ENCODE data around the gene GMPR. TPM values are rescaled to one million over a fixed set of nuclear protein-coding genes. Genes with fewer than 3 reads are reported as not detected.
"Not testable (repeated sequence)": the region's sequence is repeated elsewhere in the genome, so short reads cannot be mapped to it uniquely, and the experiment has no call there.

Gene GMPR
- polyA plus RNA-seq, 1 experiment = 8.6 TPM

- H3K4me3 ChIP-seq (ENCODE audit: low read depth, low read length) = no peak overlapping the region
- H3K27ac ChIP-seq (ENCODE audit: low read depth, low read length) = no peak overlapping the region
- H3K9me3 ChIP-seq (ENCODE audit: control insufficient read depth, insufficient read depth, low read length) = no peaks in the 10 kb centered on the region; the same call in 1 of the 2 replicates
- DNase-seq (ENCODE audit: low read depth, low spot score) = no peak
- CTCF ChIA-PET = no interaction called here
- peaks cover 2% of the 10 kb centered on the region for H3K27me3 ChIP-seq (ENCODE audit: control insufficient read depth, insufficient read depth, low read length)
- no peak for TF ChIP-seq CTCF (IDR thresholded peaks at IDR 0.05; ENCODE audit: low read depth, low read length)
- POLR2A ChIA-PET = no interaction called here
These were observed 26.4 kb downstream of the GMPR start for GRCh38 chr6:16264785-16265184.

- no peak for DNase-seq (ENCODE audit: low read depth, low spot score)
- Histone ChIP-seq H3K9me3 (ENCODE audit: control insufficient read depth, insufficient read depth, low read length) (no peaks in the 10 kb centered on the region; the same call in 1 of the 2 replicates), H3K27me3 (ENCODE audit: control insufficient read depth, insufficient read depth, low read length) (peaks cover 2% of the 10 kb centered on the region), H3K4me3 (ENCODE audit: low read depth, low read length) (no peak overlapping the region), H3K27ac (ENCODE audit: low read depth, low read length) (no peak overlapping the region)
- ChIA-PET CTCF (no interaction called here), POLR2A (no interaction called here)
- no peak for TF ChIP-seq CTCF (IDR thresholded peaks at IDR 0.05; ENCODE audit: low read depth, low read length)
These were observed 27.3 kb downstream of the GMPR start for GRCh38 chr6:16265351-16266341.

GRCh38 chr6:16267428-16268263, 29.3 kb downstream of the GMPR start:
- peaks cover 2% of the 10 kb centered on the region for H3K27me3 ChIP-seq (ENCODE audit: control insufficient read depth, insufficient read depth, low read length)
- no peak for TF ChIP-seq CTCF (IDR thresholded peaks at IDR 0.05; ENCODE audit: low read depth, low read length)
- DNase-seq (ENCODE audit: low read depth, low spot score) = no peak
- H3K27ac ChIP-seq (ENCODE audit: low read depth, low read length) = no peak overlapping the region
- no peak overlapping the region for H3K4me3 ChIP-seq (ENCODE audit: low read depth, low read length)
- POLR2A ChIA-PET = no interaction called here
- CTCF ChIA-PET = interaction anchor here (1.7 kb wide), 1 partner anchor 19 kb away, joined by 4 read pairs; no protein-coding TSS in a partner anchor
- H3K9me3 ChIP-seq (ENCODE audit: control insufficient read depth, insufficient read depth, low read length) = no peaks in the 10 kb centered on the region; the same call in 1 of the 2 replicates

GRCh38 chr6:16269442-16270070, 31.2 kb downstream of the GMPR start:
- H3K27me3 ChIP-seq (ENCODE audit: control insufficient read depth, insufficient read depth, low read length); H3K4me3 ChIP-seq (ENCODE audit: low read depth, low read length); H3K9me3 ChIP-seq (ENCODE audit: control insufficient read depth, insufficient read depth, low read length); H3K27ac ChIP-seq (ENCODE audit: low read depth, low read length); DNase-seq (ENCODE audit: low read depth, low spot score); POLR2A ChIA-PET: not testable (repeated sequence)
- CTCF ChIA-PET = interaction anchor here (0.7 to 1.3 kb wide), 2 partner anchors 8 to 16 kb away, joined by 4 to 5 read pairs; no protein-coding TSS in a partner anchor

GRCh38 chr6:16270178-16270794, 31.9 kb downstream of the GMPR start:
- no peak for DNase-seq (ENCODE audit: low read depth, low spot score)

More at GRCh38 chr6:16270178-16270794, 31.9 kb downstream of the GMPR start:
- CTCF ChIA-PET = interaction anchor here (1.3 to 1.4 kb wide), 2 partner anchors 16 kb away, joined by 5 to 8 read pairs; no protein-coding TSS in a partner anchor
- POLR2A ChIA-PET = no interaction called here
- Histone ChIP-seq H3K27me3 (ENCODE audit: control insufficient read depth, insufficient read depth, low read length) (no peaks in the 10 kb centered on the region), H3K4me3 (ENCODE audit: low read depth, low read length) (no peak overlapping the region), H3K27ac (ENCODE audit: low read depth, low read length) (no peak overlapping the region), H3K9me3 (ENCODE audit: control insufficient read depth, insufficient read depth, low read length) (no peaks in the 10 kb centered on the region; the same call in 1 of the 2 replicates)
- TF ChIP-seq CTCF (IDR thresholded peaks at IDR 0.05; ENCODE audit: low read depth, low read length) = no peak
